ENCODE data around the gene PTPRK.

The PTPRK gene

DNA sequence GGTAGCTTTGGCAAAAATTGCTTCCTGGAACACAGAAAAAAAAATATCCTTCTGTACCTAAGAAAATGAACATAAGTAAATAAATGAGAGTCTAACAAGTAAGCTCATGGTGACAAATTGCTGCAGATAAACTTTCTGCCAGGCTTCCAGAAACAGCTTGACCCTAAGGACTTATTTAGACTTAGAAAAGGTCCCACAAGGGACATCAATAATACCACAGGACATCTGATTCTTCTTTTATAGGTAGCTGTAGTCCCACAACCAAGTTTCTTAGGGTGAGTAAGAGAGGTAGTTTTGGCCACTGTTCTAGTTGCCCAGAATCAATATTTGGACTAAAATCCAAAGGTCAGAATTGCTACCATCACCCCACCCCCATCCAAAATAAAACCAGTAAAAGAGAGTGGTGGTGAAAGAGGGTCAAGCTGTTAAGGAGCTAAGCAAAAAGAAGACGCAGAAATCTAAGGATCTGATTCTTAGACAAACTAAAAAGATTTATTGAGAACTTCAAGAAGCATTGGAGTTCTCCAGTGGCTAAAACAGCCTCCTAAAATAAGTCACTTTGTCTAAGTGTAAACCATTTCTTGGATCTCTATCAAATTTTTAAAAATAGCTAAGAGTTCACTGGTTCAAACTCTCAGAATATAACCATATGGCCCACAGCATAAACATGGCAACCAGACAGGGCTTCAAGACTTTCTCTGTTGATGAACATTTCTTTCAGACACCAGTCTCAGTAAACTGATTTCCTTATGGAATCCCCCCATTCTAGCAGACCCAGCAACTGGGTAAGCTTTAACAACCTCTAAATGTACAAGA lies 180.6 kb downstream of the PTPRK start:
- DNase-seq, result no peak

DNA sequence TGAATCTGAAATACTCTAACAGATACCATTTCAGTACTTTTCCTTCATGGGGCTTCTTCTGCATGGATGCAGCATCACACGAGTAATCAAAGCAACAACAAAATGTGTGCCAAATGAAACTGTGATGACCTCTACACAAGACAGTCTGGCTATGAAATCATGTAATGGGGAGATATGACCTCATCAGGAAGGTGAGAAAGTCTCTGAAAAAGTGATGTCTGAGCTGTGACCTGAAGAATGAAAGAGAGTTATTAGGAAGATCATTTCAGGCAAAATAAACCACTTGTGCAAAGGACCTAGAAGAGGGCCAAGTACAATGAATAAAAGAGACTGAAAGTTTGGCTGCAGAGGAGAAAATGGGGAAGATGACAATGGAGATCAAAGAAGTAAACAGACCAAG lies 182.8 kb downstream of the PTPRK start:
- DNase-seq, result no peak

DNA sequence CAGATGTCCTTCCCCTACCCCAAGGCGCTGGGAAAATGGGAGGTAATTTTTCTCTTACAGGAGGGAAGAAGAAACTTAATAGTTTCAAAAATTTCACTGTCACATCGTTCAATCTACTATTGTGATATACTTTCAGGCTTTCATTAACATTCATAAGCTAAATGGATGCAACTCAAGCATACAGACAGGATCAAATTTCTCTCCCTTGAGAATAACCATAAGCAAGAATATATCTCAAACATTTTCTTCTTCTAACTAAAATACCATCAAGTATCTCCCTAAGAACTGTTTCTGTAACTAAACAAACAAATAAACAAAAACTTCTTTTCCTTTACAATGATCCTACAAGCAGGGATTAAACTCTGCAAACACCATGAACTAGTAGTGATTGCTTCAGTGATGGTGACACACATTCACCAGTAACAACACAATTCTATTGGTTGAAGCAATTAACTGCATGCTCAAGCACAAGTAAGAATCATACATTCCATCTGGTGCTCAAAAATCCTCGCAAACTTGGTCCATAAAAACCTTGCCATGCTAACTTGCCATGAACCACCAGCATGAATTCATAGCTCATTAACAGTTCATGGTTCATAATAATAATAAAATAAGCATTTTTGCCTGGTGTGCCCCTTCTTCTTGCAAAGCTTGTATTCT lies 183.8 kb downstream of the PTPRK start:
- no peak for DNase-seq

DNA sequence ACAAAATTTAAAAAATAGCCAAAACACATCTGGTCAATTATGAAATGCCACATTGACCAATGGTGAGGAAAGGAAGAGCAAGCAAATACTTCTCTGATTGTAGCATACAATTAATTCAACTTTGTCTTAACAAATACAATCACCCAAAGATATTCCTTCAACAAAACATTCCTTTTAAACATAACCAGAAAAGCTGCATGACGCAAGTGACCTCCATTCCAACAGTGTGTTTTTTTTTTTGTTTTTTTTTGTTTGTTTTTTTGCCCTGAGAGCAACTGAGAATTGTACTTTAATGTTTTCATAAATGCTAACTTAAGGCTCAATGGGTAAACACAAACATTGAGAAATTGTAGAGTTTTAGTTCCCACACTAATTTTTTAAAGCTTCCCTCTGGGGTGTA lies 184.4 kb downstream of the PTPRK start:
- no peak for DNase-seq

DNA sequence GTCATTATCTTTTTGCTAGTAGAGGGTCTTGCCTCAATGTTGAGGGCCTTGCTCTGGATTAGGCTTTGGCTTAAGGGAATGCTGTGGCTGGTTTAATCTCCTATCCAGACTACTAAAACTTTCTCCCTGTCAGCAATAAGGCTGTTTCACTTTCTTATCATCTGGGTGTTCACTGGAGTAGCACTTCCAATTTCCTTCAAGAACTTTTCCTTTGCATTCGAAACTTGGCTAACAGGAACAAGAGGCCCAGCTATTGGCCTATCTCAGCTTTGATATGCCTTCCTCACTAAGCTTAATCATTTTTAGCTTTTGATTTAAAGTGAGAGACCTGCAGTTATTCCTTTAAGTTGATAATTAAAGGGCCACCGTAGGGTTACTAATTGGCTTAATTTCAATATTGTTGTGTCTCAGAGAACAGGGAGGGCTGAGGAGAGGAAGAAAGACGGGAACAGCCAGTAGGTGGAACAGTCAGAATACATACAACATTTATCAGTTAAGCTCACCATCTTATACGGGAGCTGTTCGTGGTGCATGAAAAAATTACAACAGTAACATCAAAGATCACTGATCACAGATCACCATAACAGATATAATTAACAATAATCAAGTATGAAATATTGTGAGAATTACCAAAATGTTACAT lies 186.7 kb downstream of the PTPRK start:
- DNase-seq, result no peak

DNA sequence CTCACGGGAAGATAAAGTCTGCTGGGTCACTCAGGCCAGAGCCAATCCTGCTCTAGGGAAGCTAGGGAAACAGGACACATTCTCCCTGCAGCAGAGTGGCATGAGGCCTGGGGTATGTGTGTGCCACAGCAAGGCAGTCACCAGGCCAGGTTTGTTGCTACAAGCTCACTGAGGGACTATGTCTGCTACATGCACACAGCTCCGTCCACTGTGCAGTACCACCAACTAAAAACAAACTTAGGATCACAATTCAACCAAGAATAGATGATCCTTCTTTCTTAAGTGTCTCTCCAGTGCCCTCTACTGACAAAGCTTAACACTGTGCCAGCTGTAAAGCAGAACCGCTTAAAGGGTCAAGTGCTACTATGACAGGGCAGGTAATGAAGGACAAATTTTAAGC lies 192.5 kb downstream of the PTPRK start:
- peak; percentile 50 to 73 (median 60) for DNase-seq

DNA sequence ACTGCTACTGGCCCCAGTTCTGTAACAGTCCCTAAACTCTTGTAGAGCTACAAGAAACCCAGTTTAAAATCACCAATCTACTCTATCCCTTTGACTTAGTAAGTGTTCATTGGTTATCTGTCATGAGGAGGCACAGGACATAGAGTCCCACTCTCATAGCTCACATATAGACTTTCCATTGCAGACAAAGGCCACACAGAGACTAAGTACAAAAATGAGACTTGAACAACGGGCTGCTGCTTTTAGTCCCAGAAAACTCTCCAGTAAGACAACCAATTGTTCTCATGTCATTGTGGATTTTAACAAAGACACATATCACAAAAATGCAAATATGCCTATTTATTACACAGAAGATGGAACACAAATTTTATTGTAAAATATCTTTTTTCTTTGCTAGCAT lies 197.4 kb downstream of the PTPRK start:
- DNase-seq, result no peak

DNA sequence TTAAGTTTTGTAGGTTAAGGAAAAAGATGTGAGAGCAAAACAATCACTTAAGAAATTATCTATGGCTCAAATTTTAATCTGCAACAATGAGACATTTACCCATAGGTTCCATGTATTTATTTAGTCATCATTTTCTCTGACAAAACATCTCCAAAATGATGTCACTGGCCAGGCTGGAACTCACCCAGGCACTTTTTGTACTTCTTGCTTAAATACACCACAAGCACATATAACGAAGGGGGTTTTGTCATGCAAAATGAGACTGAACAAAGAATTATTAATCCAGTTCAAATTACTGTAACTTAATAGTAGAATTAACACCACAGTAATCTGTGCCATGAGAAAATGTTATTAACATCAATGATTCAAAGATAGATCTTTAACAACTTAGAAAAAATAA lies 200.5 kb downstream of the PTPRK start:
- no peak for DNase-seq

DNA sequence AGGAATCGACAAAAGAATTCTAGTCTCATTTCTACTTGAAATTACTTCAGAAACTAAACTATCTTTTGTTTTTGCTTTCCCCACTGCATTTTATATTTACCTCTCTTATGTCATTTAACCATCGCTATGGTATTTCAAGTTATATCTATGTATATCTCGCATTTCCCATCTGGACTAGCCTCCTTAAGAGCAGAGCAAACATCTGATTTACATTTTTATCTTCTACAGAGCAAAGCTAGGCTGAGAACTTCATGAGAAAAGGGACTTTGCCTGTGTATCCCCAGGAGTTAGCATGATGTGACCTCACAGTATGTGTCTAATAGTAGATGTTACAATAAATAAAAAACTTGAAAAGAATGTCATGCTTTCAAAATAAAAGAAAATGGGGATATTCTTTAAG lies 201.2 kb downstream of the PTPRK start:
- no peak for DNase-seq

DNA sequence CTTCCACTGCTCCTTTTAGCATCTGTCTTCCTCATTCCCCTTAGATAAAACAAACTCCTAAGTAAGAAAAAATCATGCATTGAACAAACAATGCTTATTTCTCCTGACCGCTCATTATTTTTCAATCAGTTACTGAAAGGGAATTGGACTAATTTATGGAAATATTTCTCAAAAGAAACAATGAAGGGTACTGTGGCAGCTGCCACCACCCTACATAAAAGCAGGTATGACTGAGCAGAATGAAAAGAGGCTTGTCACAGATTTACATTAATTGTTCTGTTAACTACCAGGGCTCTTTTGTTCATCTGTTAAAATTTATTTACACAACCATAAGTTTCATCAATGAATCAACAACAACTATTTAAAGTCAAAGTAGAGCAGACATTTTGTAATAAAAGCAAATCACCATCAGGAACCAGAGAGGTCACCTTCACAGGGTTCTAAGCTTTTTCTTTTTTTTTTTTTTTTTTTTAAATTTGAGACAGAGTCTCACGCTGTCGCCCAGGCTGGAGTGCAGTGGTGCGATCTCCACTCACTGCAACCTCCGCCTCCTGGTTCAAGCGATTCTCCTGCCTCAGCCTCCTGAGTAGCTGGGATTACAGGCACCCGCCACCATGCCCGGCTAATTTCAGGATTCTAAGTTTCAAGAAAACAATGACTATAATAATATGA lies 204.0 kb downstream of the PTPRK start:
- DNase-seq, result no peak

DNA sequence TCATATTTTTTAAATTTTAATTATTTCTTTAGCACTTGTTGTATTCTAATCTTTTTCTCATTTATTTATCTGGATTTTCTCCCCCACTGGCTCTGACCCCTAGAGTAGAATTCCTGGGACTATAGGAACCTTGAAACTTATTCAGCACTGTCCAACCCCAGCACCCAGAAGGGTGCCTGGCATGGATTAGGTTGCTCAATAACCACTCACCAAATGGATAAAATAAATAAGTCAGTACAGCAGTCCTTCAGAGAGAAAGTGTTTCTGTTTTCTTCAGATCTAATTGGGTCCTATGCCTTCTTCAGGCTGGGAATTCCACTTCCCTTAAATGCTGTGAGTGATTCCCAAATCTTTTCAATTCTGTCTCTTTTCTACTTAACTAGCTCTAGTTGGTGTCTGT lies 206.2 kb downstream of the PTPRK start:
- no peak for DNase-seq

DNA sequence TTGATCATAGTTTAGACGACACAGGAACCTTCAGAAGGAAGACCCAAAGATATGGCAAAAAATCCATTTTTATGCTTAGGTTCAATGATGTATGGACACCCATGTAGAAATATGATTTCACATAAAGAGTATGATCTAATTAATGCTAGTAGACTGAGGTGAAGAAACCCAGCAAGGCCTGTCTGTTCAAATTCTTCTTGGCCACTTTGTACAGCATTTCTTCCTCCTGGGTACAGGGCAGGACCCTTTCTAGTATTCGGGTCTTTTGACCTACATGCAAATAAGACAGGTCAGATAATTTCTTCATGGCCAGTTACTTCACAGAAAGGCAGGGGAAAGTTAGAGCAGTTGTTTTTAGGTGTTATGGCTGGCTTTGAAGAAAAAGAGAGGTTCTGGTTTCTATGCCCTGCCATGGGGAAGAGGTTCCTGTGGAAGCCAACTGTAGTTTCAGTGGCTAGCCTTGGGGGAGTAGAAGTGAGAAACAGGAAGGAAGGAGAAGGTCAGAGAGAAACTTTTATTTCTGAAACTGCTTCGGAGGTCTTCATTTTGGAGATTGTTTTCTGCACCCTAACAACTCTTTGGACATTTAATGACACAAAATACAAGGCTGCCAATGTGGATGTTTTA lies 208.3 kb downstream of the PTPRK start:
- DNase-seq, result peak in 3 of 4 experiments; percentile 8 to 39 (median 27)

DNA sequence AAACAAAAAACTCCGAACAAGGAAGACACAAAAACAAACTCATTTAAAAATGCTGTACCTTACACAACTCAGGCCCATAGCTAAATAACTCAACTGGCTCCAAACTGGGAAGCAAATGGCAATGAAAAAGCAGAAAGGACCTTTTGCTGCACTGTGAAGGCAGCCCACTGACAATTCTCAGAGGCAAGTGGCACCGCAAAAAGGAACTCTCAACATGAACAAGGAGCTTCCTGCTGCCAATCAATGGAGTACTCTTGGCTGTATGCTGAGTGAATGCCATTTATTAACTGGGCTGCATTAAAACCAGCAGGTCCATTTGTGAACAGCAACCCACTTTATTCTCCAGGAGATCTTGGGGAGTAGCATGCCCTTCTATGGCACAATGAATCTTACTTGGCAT lies 209.9 kb downstream of the PTPRK start:
- peak in 1 of 4 experiments; percentile 18 for DNase-seq

DNA sequence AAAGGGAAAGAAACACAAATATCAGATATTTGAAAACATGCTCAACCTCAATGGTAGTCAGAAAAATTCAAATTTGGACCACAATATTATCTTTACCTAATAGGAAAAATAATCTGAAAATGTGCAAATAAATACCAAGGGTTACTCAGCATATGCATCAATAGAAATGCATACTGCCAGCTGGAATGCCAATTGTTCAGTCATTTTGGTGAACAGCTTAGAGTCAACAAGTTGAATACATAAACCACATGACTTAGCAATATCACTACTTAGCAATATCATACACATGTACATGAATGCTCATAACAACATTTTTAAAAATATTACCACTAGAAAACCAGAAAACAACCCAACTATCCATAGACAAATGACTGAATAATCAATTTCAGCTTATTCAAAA lies 212.7 kb downstream of the PTPRK start:
- no peak for DNase-seq

DNA sequence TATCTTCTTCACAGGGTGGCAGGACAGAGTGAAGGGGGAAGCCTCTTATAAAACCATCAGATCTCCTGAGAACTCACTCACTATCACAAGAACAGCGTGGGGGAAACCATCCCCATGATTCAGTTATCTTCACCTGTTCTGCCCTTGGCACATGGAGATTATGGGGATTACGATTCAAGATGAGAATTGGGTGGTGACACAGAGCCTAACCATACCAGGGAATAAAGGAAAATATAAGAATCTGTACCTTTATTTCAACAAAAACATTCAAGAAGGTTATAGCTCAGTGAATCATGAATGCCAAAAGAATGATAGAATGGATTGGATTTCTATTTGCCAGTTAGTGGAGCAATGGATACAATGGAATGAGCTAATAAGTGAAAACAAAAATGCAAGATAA lies 214.4 kb downstream of the PTPRK start:
- no peak for DNase-seq

DNA sequence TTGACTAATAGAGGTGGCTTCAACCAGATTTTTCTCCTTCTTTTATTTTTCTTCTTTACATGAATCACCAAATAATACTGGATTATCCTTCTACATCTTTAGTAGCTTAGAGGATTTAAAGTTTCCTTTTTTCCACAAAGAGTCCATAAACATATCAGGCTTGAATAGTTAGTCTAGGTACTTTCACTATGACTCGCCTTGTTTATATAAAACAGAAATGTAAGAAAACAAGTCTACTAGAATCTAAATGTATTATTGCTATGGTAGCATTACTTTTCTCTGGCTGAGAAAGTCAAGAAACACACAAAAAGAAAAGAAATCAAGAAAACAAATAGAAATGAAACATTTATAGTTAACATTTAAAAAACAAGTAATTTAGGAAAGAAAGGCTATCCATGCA lies 215.2 kb downstream of the PTPRK start:
- no peak for DNase-seq

DNA sequence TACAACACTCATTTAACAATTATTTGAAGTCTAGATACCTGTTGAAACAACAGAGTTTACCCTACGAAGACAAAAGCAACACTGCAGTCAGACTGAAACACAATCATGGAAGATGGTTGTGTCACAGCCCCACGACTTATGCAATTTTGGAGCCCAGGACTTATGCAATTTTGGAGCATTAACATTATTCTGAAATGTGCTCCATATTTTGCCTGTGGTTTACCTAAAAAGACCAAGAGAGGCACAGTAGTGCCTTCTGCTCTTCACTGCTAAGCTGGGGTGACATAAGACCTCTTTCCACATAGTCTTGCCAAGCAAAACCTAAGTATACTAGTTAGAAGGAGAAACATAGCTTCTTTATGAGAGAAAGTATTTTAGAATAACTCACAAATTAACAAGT lies 216.5 kb downstream of the PTPRK start:
- DNase-seq, result peak in 3 of 4 experiments; percentile 24 to 38 (median 28)

DNA sequence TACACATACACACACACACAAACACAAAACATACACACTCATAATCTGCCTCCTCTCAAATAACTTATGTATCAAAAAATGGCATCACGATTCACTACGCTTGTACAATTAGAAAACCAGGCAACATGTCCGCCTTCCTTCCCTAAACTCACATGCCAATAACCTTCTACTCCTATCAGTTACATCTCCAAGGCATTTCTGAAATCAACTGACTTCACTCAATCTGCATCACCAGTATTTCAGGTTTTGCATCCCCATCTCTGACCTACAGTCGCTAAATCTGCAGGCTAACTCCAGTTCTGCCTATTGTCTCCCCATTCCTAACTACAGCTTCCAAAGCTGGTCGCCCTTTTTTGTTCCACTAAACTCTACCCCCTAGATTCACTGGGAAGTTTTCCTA lies 217.5 kb downstream of the PTPRK start:
- no peak for DNase-seq

DNA sequence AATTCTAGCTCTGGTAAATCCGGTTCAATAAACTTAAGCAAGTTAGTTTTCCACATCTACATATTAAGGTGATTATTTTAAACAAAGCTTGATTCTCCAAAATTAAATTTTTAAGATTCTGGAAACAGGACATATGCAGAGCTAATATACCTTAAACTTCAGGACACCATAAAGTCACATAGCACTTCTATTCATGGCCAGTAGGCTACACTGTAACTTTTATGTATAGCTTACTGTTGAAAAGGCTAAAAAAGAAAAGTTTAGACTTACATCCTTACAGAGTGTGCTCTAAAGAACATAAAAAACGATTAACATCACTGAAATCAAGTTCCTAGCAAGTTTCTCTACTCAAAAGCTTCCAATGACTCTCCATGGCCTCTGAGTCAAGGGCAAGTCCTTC lies 224.7 kb downstream of the PTPRK start:
- no peak for DNase-seq

DNA sequence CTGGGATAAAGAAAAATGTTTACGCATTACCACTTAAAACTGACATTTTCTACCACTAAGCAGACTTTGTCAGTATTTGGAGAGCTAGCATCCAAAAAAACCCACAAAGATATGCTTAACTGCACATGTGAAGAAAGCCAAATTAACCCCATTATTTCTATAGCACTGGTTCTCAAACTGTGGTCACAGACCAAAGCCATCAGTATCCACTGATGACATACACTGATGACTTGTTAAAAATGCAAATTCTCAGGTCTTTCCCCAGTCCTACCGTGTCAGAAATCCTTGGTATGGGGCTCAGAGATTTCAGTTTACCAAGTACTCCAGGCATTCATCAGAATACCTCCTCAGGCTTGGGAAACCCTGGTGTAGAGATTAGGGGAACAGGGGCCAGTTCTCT lies 230.2 kb downstream of the PTPRK start:
- DNase-seq, result no peak

DNA sequence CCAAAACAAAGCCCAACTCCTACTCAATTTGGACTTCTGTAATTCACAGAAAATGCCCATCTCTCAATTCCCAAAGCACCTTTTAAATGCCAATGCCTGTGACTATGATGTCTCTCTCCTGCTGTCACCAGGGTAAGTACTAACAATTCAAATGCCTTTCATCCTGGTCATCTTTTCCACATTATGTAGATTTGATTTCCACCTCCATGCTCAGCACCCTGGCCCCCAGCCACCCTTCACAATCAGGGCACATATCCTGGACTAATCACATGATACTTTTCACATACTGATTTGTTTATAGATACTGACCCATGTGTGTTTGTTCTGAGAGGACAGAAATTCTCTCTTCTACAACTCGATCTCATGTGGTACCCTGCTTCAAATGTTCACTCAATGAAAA lies 236.3 kb downstream of the PTPRK start:
- no peak for DNase-seq

DNA sequence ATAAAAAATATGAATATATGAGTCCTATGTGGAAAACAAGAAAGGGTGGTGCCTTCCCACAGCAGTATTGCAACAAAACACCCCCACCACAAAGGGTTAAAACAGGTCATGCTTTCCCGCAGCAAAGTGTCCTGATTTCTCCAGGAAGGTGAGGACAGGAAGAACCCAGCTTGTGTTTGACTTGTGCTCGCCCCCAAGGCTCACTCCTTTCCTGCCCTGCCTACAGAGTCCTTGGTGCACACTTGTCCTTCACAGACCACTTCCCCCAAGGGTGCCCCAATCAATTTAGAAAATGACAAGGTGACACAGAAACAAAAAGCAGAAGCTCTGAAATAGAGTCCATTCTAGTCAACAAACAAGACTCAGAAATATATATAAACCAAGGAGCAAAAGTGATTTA lies 237.4 kb downstream of the PTPRK start:
- DNase-seq, result peak in 1 of 4 experiments; percentile 5

DNA sequence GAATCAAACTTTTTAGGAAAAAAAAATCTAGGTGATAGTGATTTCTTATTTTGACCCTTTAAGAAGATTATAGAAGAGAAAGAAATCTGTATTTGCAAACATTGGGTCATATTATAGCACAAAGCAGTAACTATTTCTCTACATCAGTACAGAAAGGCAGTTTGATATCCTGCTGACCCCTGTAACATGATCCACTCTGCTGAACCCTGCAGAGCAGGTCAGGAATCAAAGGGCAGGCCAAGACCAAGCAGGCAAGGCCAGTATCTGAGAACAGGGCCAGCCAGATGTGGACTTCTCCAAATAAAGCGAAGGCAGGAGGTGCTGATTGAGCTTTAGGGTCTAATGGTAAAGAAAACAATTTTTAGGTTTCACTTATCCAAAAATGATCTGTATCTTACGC lies 239.4 kb downstream of the PTPRK start:
- DNase-seq, result no peak
